Panc1 (cell line): ENCODE results near the gene BTG4. TPM values are rescaled to one million over a fixed set of nuclear protein-coding genes. Genes with fewer than 3 reads are reported as not detected.

ENCODE experiments used
- ATAC-seq: fragments of 200-7000 bp; cut with Tn5 transposase; 2 replicates; pipeline ENCODE4 v1.9.1; 2020; ENCODE audit warnings: mild to moderate bottlenecking, moderate library complexity
- BruUV-seq: library from RNA; stranded (reverse); fragments of 400-500 nt; replicated peaks from 2 replicates; lab custom pipeline; 2021; lab: Mats Ljungman, UMichigan
- CTCF ChIA-PET: fragments of 300-600 bp; sonication (Branson Sonifier 250); formaldehyde crosslinking; loops from one replicate; lab custom pipeline; 2022; ENCODE audit warnings: antibody characterized with exemption; lab: Charles Lee
- POLR2A ChIA-PET: fragments of 300-600 bp; sonication (Branson Sonifier 250); formaldehyde crosslinking; loops from one replicate; lab custom pipeline; 2022; ENCODE audit warnings: antibody characterized with exemption; lab: Charles Lee
- DNase-seq: peaks from one replicate; pipeline ENCODE4 v3.0.0-alpha.2; 2010; ENCODE audit warnings: low read depth, low spot score
- H3K27ac ChIP-seq: 2 replicates; pipeline ENCODE4 v1.5.1; 2011; ENCODE audit warnings: mild to moderate bottlenecking, low read length, inconsistent platforms
- H3K27me3 ChIP-seq: fragments of 200-500 bp; sonication (Bioruptor generic); 2 replicates; pipeline ENCODE4 v1.6.0; 2014; ENCODE audit warnings: low read length, inconsistent platforms; ENCODE audit not compliant: control insufficient read depth, insufficient read depth
- H3K36me3 ChIP-seq: fragments of 200-500 bp; sonication (Bioruptor generic); 2 replicates; pipeline ENCODE4 v1.5.1; 2014; ENCODE audit warnings: inconsistent platforms, mild to moderate bottlenecking, low read length, moderate library complexity; ENCODE audit not compliant: control insufficient read depth, insufficient read depth
- H3K4me1 ChIP-seq: 2 replicates; pipeline ENCODE4 v1.5.1; 2011; ENCODE audit warnings: inconsistent platforms, mild to moderate bottlenecking, low read length, moderate library complexity; ENCODE audit not compliant: control insufficient read depth, insufficient read depth
- H3K4me3 ChIP-seq, 2 experiments: 2 replicates each; pipeline ENCODE4 v1.5.1; 2011 to 2012; ENCODE audit warnings: low read depth in 2 of 2, low read length in 2 of 2, mild to moderate bottlenecking in 2 of 2, inconsistent platforms in 1 of 2, moderate library complexity in 1 of 2
- H3K9me3 ChIP-seq: fragments of 200-500 bp; sonication (Bioruptor generic); 2 replicates; pipeline ENCODE4 v1.5.1; 2014; ENCODE audit warnings: low read depth, mild to moderate bottlenecking, inconsistent platforms, low read length, moderate library complexity; ENCODE audit not compliant: control insufficient read depth, insufficient read depth
- CTCF ChIP-seq: fragments of 450-650 bp; IDR thresholded peaks from 2 replicates; pipeline ENCODE4 v1.5.1; 2017; ENCODE audit warnings: mild to moderate bottlenecking
- POLR2AphosphoS5 ChIP-seq: IDR thresholded peaks from 2 replicates; pipeline ENCODE4 v1.6.1; 2012; ENCODE audit warnings: mild to moderate bottlenecking, low read depth, low read length, moderate library complexity
- REST ChIP-seq, 2 experiments: IDR thresholded peaks; 2 replicates each; pipeline ENCODE4 v1.6.1; 2011 to 2012; ENCODE audit warnings: low read depth in 2 of 2, control low read depth in 1 of 2, low read length in 1 of 2, mild to moderate bottlenecking in 1 of 2, moderate library complexity in 1 of 2; ENCODE audit not compliant: insufficient read depth in 1 of 2
- SIN3A ChIP-seq: IDR thresholded peaks from 2 replicates; pipeline ENCODE4 v1.6.1; 2012; ENCODE audit warnings: low read depth, mild to moderate bottlenecking, low read length, moderate library complexity, borderline replicate concordance; ENCODE audit not compliant: insufficient read depth
- TCF7L2 ChIP-seq: IDR thresholded peaks from 2 replicates; pipeline ENCODE4 v1.6.1; 2011; ENCODE audit warnings: mild to moderate bottlenecking, low read depth, low read length, inconsistent platforms
- in situ Hi-C: cut with HindIII; loops from 2 replicates; pipeline ENCODE4 v1.10.0; 2016; ENCODE audit warnings: low sequenced_read_pairs, low pct_unique_long_range_greater_than_20kb
- intact Hi-C: fragments of 100-400 bp; cut with micrococcal nuclease; formaldehyde crosslinking; loops from one replicate; pipeline ENCODE4 v1.10.0; 2022; ENCODE audit not compliant: unreplicated experiment
- total RNA-seq: library from RNA; stranded (reverse); gene quantifications from one replicate; pipeline ENCODE4 v1.2.1, GENCODE V29; 2021; ENCODE audit not compliant: unreplicated experiment

Gene BTG4
- total RNA-seq, 1 experiment from 2014 or later: not detected

- no TSS peak for BruUV-seq
- H3K4me1 ChIP-seq: no peaks in the 10 kb centered on the region
- H3K27me3 ChIP-seq: peaks cover 4% of the 10 kb centered on the region; the same call in 1 of the 2 replicates
- in situ Hi-C loops: no loop called here
- DNase-seq (no peak), ATAC-seq (no peak)
- ChIA-PET CTCF (no interaction called here), POLR2A (no interaction called here)
- H3K9me3 ChIP-seq: no peaks in the 10 kb centered on the region
- no peaks in the 10 kb centered on the region for H3K36me3 ChIP-seq
- no peak overlapping the region for H3K27ac ChIP-seq
- intact Hi-C loops: no loop called here
- TF ChIP-seq POLR2AphosphoS5 (no peak), SIN3A (no peak), REST (IDR thresholded peaks at IDR 0.05; ENCODE audit: insufficient read depth in 1 of 2, low read depth in 2 of 2, low read length in 1 of 2) (no peak), TCF7L2 (no peak), CTCF (no peak)
- no peak overlapping the region for H3K4me3 ChIP-seq
Observed at GRCh38 chr11:111525456-111525855, 13.3 kb upstream of the BTG4 start.

GRCh38 chr11:111524056-111524455, 11.9 kb upstream of the BTG4 start:
- H3K36me3 ChIP-seq: no peaks in the 10 kb centered on the region
- intact Hi-C loops (no loop called here), in situ Hi-C loops (no loop called here)
- no peaks in the 10 kb centered on the region for H3K4me1 ChIP-seq
- H3K4me3 ChIP-seq: no peak overlapping the region
- H3K27me3 ChIP-seq: peaks cover 4% of the 10 kb centered on the region; the same call in 1 of the 2 replicates
- no peak overlapping the region for H3K27ac ChIP-seq
- no peaks in the 10 kb centered on the region for H3K9me3 ChIP-seq
- ATAC-seq: no peak
- ChIA-PET POLR2A (no interaction called here), CTCF (interaction anchor here (0.6 kb wide), 1 partner anchor 43 kb away, joined by 3 read pairs; no protein-coding TSS in a partner anchor)
- BruUV-seq: no TSS peak
- TF ChIP-seq TCF7L2 (no peak), CTCF (no peak), SIN3A (no peak), REST (IDR thresholded peaks at IDR 0.05; ENCODE audit: insufficient read depth in 1 of 2, low read depth in 2 of 2, low read length in 1 of 2) (no peak), POLR2AphosphoS5 (no peak)
- DNase-seq: no peak
